Measurements from ENCODE around the gene TSPAN12.
"Not testable (repeated sequence)": the region's sequence is repeated elsewhere in the genome, so short reads cannot be mapped to it uniquely, and the experiment has no call there.

The TSPAN12 gene

DNA sequence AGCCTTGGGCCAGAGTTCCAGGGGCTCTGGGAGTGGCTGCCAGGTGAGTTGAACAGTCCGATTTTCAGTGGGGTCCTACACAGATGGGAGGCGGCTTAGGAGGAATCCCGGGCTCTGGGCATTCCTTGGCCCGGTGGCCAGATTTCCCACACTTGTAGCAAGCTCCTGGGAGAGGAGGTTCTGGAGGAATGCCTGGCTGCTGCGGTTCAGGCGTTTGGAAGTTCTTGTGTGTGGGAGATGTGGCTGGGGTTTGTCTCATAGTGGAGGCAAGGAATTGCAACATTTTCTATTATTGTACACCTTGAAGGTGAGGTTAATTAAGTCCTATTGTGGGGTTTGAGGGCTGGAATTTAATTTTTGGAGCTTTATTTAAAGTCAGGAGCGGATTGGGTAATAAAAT is 77.5 kb downstream of the TSPAN12 start:
- H3K18ac ChIP-seq (ENCODE audit: low read length); H2AK5ac ChIP-seq (ENCODE audit: low read depth, low read length); H3K4me1 ChIP-seq (ENCODE audit: control insufficient read depth in 2 of 2, insufficient read depth in 1 of 2, low read depth in 1 of 2, low read length in 2 of 2); H3K27ac ChIP-seq (replicated peaks; ENCODE audit: low read length); DNase-seq (ENCODE audit: low spot score); H3K4me3 ChIP-seq (ENCODE audit: low read length in 2 of 2); H3K14ac ChIP-seq (ENCODE audit: low read length); H2AFZ ChIP-seq (ENCODE audit: low read length); H3K4ac ChIP-seq (ENCODE audit: low read length); H3K23ac ChIP-seq (ENCODE audit: low read depth, low read length, poor library complexity); H3K9ac ChIP-seq (ENCODE audit: low read depth, low read length, poor library complexity); H3K4me2 ChIP-seq (ENCODE audit: insufficient read depth, low read length, poor library complexity, severe bottlenecking); H3K79me1 ChIP-seq (ENCODE audit: low read depth, low read length); H3K27me3 ChIP-seq (ENCODE audit: control insufficient read depth in 3 of 3, insufficient read depth in 3 of 3, low read depth in 1 of 3, low read length in 3 of 3); H3K36me3 ChIP-seq (replicated peaks in 1 of 2; ENCODE audit: control insufficient read depth in 2 of 2, insufficient read depth in 2 of 2, low read length in 2 of 2); H3K9me3 ChIP-seq (replicated peaks in 1 of 2; ENCODE audit: control insufficient read depth in 2 of 2, insufficient read depth in 1 of 2, low read depth in 1 of 2, low read length in 2 of 2); H2BK5ac ChIP-seq (ENCODE audit: low read length); H2BK15ac ChIP-seq (ENCODE audit: low read length); H2BK12ac ChIP-seq (ENCODE audit: low read length); H4K8ac ChIP-seq (ENCODE audit: low read depth, low read length); H2BK120ac ChIP-seq (ENCODE audit: low read depth, low read length); H4K91ac ChIP-seq (ENCODE audit: low read depth, low read length, poor library complexity): not testable (repeated sequence)
- WGBS, 2 donors (ENCODE audit: extremely low coverage in 2 of 2, insufficient read length in 2 of 2, insufficient replicate concordance in 1 of 2): no CpG with 5 or more reads among the region's 7 CpGs

DNA sequence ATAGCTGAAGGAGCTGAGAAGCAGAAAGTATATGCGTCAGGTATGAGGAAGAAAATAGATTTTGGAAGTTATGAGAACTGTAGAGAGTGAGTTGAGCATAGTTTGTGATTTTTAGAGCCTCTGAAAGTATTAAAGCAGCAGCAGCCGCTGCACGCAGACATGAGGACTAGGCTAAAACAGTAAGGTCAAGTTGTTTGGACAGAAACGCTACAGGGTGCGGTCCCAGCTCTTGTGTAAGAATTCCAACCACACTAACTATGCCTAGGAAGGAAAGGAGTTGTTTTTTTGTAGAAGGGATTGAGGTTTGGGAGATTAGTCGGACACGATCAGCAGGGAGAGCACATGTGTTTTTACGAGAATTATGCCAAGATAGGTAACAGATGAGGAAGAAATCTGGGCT is 78.9 kb downstream of the TSPAN12 start:
- H3K27ac ChIP-seq (replicated peaks; ENCODE audit: low read length); H3K23ac ChIP-seq (ENCODE audit: low read depth, low read length, poor library complexity); H4K91ac ChIP-seq (ENCODE audit: low read depth, low read length, poor library complexity); H2BK120ac ChIP-seq (ENCODE audit: low read depth, low read length); H3K14ac ChIP-seq (ENCODE audit: low read length); DNase-seq (ENCODE audit: low spot score); H4K8ac ChIP-seq (ENCODE audit: low read depth, low read length); H2BK15ac ChIP-seq (ENCODE audit: low read length); H3K4ac ChIP-seq (ENCODE audit: low read length); H3K27me3 ChIP-seq (ENCODE audit: control insufficient read depth in 3 of 3, insufficient read depth in 3 of 3, low read depth in 1 of 3, low read length in 3 of 3); H2AFZ ChIP-seq (ENCODE audit: low read length); H3K79me1 ChIP-seq (ENCODE audit: low read depth, low read length); H2AK5ac ChIP-seq (ENCODE audit: low read depth, low read length); H3K9me3 ChIP-seq (replicated peaks in 1 of 2; ENCODE audit: control insufficient read depth in 2 of 2, insufficient read depth in 1 of 2, low read depth in 1 of 2, low read length in 2 of 2); H2BK12ac ChIP-seq (ENCODE audit: low read length); H3K4me3 ChIP-seq (ENCODE audit: low read length in 2 of 2); H3K4me1 ChIP-seq (ENCODE audit: control insufficient read depth in 2 of 2, insufficient read depth in 1 of 2, low read depth in 1 of 2, low read length in 2 of 2); H3K9ac ChIP-seq (ENCODE audit: low read depth, low read length, poor library complexity); H3K18ac ChIP-seq (ENCODE audit: low read length); H3K36me3 ChIP-seq (replicated peaks in 1 of 2; ENCODE audit: control insufficient read depth in 2 of 2, insufficient read depth in 2 of 2, low read length in 2 of 2); H3K4me2 ChIP-seq (ENCODE audit: insufficient read depth, low read length, poor library complexity, severe bottlenecking); H2BK5ac ChIP-seq (ENCODE audit: low read length): not testable (repeated sequence)
- WGBS, 2 donors (ENCODE audit: extremely low coverage in 2 of 2, insufficient read length in 2 of 2, insufficient replicate concordance in 1 of 2): no CpG with 5 or more reads among the region's 8 CpGs

DNA sequence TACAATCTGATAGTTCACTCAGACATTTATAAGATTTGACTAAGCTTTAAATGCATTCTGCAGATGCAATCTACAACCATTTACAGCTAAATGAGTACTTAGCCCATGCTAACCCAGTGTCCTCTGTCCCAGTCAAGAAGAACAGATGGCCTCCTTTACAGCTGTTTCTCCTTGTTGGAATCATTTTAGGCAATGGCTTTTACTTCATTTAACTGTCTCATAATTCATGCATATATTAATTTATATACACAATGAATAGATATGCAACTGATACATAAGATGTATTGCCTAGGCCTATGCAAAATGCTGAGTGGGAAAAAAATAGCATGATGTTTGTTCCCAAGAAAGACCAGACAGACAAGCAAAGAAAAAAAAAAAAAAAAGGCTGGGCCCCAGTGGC is 82.2 kb downstream of the TSPAN12 start:
- Histone ChIP-seq H3K4me1 (ENCODE audit: control insufficient read depth in 2 of 2, insufficient read depth in 1 of 2, low read depth in 1 of 2, low read length in 2 of 2) (no peaks in the 10 kb centered on the region), H3K14ac (ENCODE audit: low read length) (no peak overlapping the region), H3K27ac (replicated peaks; ENCODE audit: low read length) (no peak overlapping the region), H2BK15ac (ENCODE audit: low read length) (no peak overlapping the region), H2BK5ac (ENCODE audit: low read length) (no peak overlapping the region), H3K79me1 (ENCODE audit: low read depth, low read length) (no peaks in the 10 kb centered on the region), H4K8ac (ENCODE audit: low read depth, low read length) (no peak overlapping the region), H3K4me3 (ENCODE audit: low read length in 2 of 2) (no peak overlapping the region), H3K9me3 (replicated peaks in 1 of 2; ENCODE audit: control insufficient read depth in 2 of 2, insufficient read depth in 1 of 2, low read depth in 1 of 2, low read length in 2 of 2) (no peaks in the 10 kb centered on the region), H2AK5ac (ENCODE audit: low read depth, low read length) (no peak overlapping the region), H3K18ac (ENCODE audit: low read length) (no peak overlapping the region), H3K36me3 (replicated peaks in 1 of 2; ENCODE audit: control insufficient read depth in 2 of 2, insufficient read depth in 2 of 2, low read length in 2 of 2) (no peaks in the 10 kb centered on the region), H3K27me3 (ENCODE audit: control insufficient read depth in 3 of 3, insufficient read depth in 3 of 3, low read depth in 1 of 3, low read length in 3 of 3) (no peaks in the 10 kb centered on the region), H3K4me2 (ENCODE audit: insufficient read depth, low read length, poor library complexity, severe bottlenecking) (no peak overlapping the region), H3K23ac (ENCODE audit: low read depth, low read length, poor library complexity) (no peak overlapping the region), H3K9ac (ENCODE audit: low read depth, low read length, poor library complexity) (no peak overlapping the region), H4K91ac (ENCODE audit: low read depth, low read length, poor library complexity) (no peak overlapping the region), H2AFZ (ENCODE audit: low read length) (no peak overlapping the region), H3K4ac (ENCODE audit: low read length) (no peak overlapping the region), H2BK120ac (ENCODE audit: low read depth, low read length) (no peak overlapping the region), H2BK12ac (ENCODE audit: low read length) (no peak overlapping the region)
- DNase-seq (ENCODE audit: low spot score): no peak

DNA sequence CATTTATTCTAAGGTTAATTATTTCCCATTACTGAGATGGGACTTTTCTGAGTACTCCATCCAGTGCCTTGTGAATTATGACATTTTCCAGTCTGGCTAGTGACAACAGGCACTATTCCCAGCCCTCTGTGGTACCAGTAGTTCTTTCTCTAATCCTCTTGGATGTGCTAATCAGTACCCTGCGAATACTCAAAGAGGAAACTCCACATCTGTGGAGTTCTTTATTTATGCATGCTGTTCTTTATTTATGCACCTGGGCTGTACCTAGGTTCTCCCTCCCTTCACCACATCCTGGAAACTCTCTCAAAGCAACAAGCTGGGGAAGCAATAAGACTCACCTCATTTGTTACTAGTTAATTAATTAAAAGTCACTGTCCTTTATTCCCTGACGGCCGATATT is 83.5 kb downstream of the TSPAN12 start:
- Histone ChIP-seq H2BK5ac (ENCODE audit: low read length) (no peak overlapping the region), H3K4me2 (ENCODE audit: insufficient read depth, low read length, poor library complexity, severe bottlenecking) (no peak overlapping the region), H2BK120ac (ENCODE audit: low read depth, low read length) (no peak overlapping the region), H3K36me3 (replicated peaks in 1 of 2; ENCODE audit: control insufficient read depth in 2 of 2, insufficient read depth in 2 of 2, low read length in 2 of 2) (no peaks in the 10 kb centered on the region), H3K18ac (ENCODE audit: low read length) (no peak overlapping the region), H3K9ac (ENCODE audit: low read depth, low read length, poor library complexity) (no peak overlapping the region), H2BK15ac (ENCODE audit: low read length) (no peak overlapping the region), H3K4me1 (ENCODE audit: control insufficient read depth in 2 of 2, insufficient read depth in 1 of 2, low read depth in 1 of 2, low read length in 2 of 2) (peaks cover 0 to under 1% of the 10 kb centered on the region in 2 donors), H4K8ac (ENCODE audit: low read depth, low read length) (no peak overlapping the region), H2AFZ (ENCODE audit: low read length) (no peak overlapping the region), H2AK5ac (ENCODE audit: low read depth, low read length) (no peak overlapping the region), H4K91ac (ENCODE audit: low read depth, low read length, poor library complexity) (no peak overlapping the region), H3K27ac (replicated peaks; ENCODE audit: low read length) (no peak overlapping the region), H3K4ac (ENCODE audit: low read length) (no peak overlapping the region), H2BK12ac (ENCODE audit: low read length) (no peak overlapping the region), H3K27me3 (ENCODE audit: control insufficient read depth in 3 of 3, insufficient read depth in 3 of 3, low read depth in 1 of 3, low read length in 3 of 3) (no peaks in the 10 kb centered on the region), H3K23ac (ENCODE audit: low read depth, low read length, poor library complexity) (no peak overlapping the region), H3K4me3 (ENCODE audit: low read length in 2 of 2) (no peak overlapping the region), H3K14ac (ENCODE audit: low read length) (no peak overlapping the region), H3K79me1 (ENCODE audit: low read depth, low read length) (no peaks in the 10 kb centered on the region), H3K9me3 (replicated peaks in 1 of 2; ENCODE audit: control insufficient read depth in 2 of 2, insufficient read depth in 1 of 2, low read depth in 1 of 2, low read length in 2 of 2) (no peaks in the 10 kb centered on the region)
- no CpG with 5 or more reads among the region's 3 CpGs for WGBS, 2 donors (ENCODE audit: extremely low coverage in 2 of 2, insufficient read length in 2 of 2, insufficient replicate concordance in 1 of 2)
- DNase-seq (ENCODE audit: low spot score): no peak
